GM19193 (cell line): Measurements from ENCODE around the gene FBXO9.

Source experiments
- POLR2A ChIP-seq: IDR thresholded peaks from 4 replicates; pipeline ENCODE4 v1.6.1; 2011; ENCODE audit not compliant: insufficient read depth, insufficient read length; ENCODE audit errors: extremely low read depth

The FBXO9 gene

GRCh38 chr6:53107091-53107490, 41.9 kb downstream of the FBXO9 start:
- TF ChIP-seq POLR2A: no peak

GRCh38 chr6:53109612-53110011, 44.4 kb downstream of the FBXO9 start:
- TF ChIP-seq POLR2A: no peak

GRCh38 chr6:53111865-53112264, 46.7 kb downstream of the FBXO9 start:
- TF ChIP-seq POLR2A: no peak

GRCh38 chr6:53112404-53112803, 47.2 kb downstream of the FBXO9 start:
- no peak for TF ChIP-seq POLR2A

- no peak for TF ChIP-seq POLR2A
These were observed 47.7 kb downstream of the FBXO9 start for GRCh38 chr6:53112871-53113270.

GRCh38 chr6:53113742-53114141, 48.5 kb downstream of the FBXO9 start:
- TF ChIP-seq POLR2A: no peak

GRCh38 chr6:53115113-53115512, 49.9 kb downstream of the FBXO9 start:
- TF ChIP-seq POLR2A: no peak

- TF ChIP-seq POLR2A: no peak
These were observed 50.5 kb downstream of the FBXO9 start for GRCh38 chr6:53115741-53116140.

GRCh38 chr6:53119349-53119748, 54.1 kb downstream of the FBXO9 start:
- no peak for TF ChIP-seq POLR2A

- TF ChIP-seq POLR2A: no peak
These were observed 54.7 kb downstream of the FBXO9 start for GRCh38 chr6:53119772-53120409.

- no peak for TF ChIP-seq POLR2A
These were observed 59.1 kb downstream of the FBXO9 start for GRCh38 chr6:53124131-53124800.

- TF ChIP-seq POLR2A: no peak
These were observed 60.1 kb downstream of the FBXO9 start for GRCh38 chr6:53125276-53125675.

GRCh38 chr6:53128842-53129241, 63.6 kb downstream of the FBXO9 start:
- no peak for TF ChIP-seq POLR2A

GRCh38 chr6:53130569-53131290, 65.5 kb downstream of the FBXO9 start:
- no peak for TF ChIP-seq POLR2A

GRCh38 chr6:53133961-53134360, 68.8 kb downstream of the FBXO9 start:
- no peak for TF ChIP-seq POLR2A
